ENCODE measurements around the gene MME. TPM values are rescaled to one million over a fixed set of nuclear protein-coding genes. Genes with fewer than 3 reads are reported as not detected.

Gene MME
- total RNA-seq, 1 donor from 2014 or later: 54.3 TPM

DNA sequence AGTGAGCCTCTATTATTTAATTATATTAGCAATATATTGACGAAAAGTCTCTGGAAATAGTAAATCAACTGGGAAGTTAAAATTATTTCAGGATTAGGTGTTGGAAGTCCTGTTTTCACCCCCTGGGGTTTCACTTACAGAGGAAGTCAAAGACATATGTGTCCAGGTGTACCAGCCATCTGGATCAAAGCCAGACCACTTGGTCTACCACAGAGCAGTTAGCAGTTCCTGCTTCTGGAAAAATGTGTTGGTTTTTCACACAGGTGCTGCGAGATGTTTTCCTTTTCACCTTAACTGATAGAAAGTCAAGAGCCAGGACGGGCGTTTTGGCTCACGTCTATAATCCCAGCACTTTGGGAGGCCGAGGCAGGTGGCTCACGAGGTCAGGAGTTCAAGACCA lies 13.1 kb downstream of the MME start:
- Histone ChIP-seq H3K27ac (ENCODE audit: low read depth, low read length) (no peak overlapping the region), H3K4me2 (ENCODE audit: low read length) (no peak overlapping the region), H3K27me3 (ENCODE audit: insufficient read depth, low read length) (no peaks in the 10 kb centered on the region), H3K9me3 (ENCODE audit: insufficient read depth, low read depth, low read length) (no peaks in the 10 kb centered on the region), H2AFZ (ENCODE audit: low read depth, low read length) (no peak overlapping the region), H3K9ac (ENCODE audit: low read length) (no peak overlapping the region), H3K4me3 (ENCODE audit: insufficient read depth, low read depth, low read length) (no peak overlapping the region), H3K36me3 (ENCODE audit: insufficient read depth, low read length) (no peaks in the 10 kb centered on the region), H3K79me2 (ENCODE audit: insufficient read depth, low read length) (no peaks in the 10 kb centered on the region), H4K20me1 (ENCODE audit: insufficient read depth, low read length) (no peaks in the 10 kb centered on the region), H3K4me1 (ENCODE audit: insufficient read depth, low read length) (no peaks in the 10 kb centered on the region)
- Mint-ChIP-seq H3K4me3 (ENCODE audit: unreplicated experiment) (no peak overlapping the region), H3K36me3 (ENCODE audit: low read depth, unreplicated experiment) (peaks cover 5% of the 10 kb centered on the region), H3K4me1 (ENCODE audit: low read depth, unreplicated experiment) (no peaks in the 10 kb centered on the region), H3K27ac (ENCODE audit: unreplicated experiment) (no peak overlapping the region), H3K27me3 (ENCODE audit: low read depth, unreplicated experiment) (no peaks in the 10 kb centered on the region), H3K9me3 (ENCODE audit: unreplicated experiment) (peaks cover 1% of the 10 kb centered on the region)
- TF ChIP-seq, protein P1, sequence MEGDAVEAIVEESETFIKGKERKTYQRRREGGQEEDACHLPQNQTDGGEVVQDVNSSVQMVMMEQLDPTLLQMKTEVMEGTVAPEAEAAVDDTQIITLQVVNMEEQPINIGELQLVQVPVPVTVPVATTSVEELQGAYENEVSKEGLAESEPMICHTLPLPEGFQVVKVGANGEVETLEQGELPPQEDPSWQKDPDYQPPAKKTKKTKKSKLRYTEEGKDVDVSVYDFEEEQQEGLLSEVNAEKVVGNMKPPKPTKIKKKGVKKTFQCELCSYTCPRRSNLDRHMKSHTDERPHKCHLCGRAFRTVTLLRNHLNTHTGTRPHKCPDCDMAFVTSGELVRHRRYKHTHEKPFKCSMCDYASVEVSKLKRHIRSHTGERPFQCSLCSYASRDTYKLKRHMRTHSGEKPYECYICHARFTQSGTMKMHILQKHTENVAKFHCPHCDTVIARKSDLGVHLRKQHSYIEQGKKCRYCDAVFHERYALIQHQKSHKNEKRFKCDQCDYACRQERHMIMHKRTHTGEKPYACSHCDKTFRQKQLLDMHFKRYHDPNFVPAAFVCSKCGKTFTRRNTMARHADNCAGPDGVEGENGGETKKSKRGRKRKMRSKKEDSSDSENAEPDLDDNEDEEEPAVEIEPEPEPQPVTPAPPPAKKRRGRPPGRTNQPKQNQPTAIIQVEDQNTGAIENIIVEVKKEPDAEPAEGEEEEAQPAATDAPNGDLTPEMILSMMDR (IDR thresholded peaks at IDR 0.05; ENCODE audit: insufficient read depth, low read depth, low read length): no peak
- TF ChIP-seq EZH2 (IDR thresholded peaks at IDR 0.05; ENCODE audit: insufficient read depth, low read length): no peak
- FAIRE-seq (no peak), DNase-seq (ENCODE audit: low read depth) (no peak)

DNA sequence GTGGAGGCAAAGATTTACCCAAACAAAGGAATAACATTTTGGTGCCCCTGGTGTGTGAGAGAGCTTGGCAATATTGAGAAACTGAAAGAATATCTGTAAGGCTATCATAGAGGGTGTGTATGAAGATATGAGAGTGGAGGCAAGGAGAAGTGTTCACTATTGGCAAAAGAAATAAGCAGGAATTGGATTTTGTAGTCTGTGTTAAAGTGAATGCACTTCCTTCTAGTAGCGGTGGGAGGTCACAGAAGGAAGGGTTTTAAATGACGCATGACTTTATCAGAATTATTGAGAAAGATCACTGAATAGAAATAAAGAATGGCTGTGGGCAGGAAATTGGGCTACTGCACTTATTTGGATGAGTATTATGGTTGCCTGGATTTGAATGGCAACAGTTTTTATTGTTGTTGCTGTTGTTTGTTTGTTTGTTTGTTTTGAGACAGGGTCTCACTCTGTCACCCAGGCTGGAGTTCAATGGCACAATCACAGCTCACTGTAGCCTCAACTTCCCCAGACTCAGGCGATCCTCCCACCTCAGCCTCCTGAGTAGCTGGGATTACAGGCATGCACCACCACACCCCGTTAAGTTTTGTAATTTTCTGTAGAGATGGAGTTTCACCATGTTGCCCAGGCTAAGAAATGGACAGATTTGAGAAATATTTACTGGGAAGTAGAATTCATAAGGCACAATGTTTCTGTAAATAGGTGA lies 16.3 kb downstream of the MME start:
- Histone ChIP-seq H3K4me1 (ENCODE audit: insufficient read depth, low read length) (no peaks in the 10 kb centered on the region), H3K4me2 (ENCODE audit: low read length) (no peak overlapping the region), H2AFZ (ENCODE audit: low read depth, low read length) (no peak overlapping the region), H4K20me1 (ENCODE audit: insufficient read depth, low read length) (no peaks in the 10 kb centered on the region), H3K9me3 (ENCODE audit: insufficient read depth, low read depth, low read length) (no peaks in the 10 kb centered on the region), H3K27me3 (ENCODE audit: insufficient read depth, low read length) (no peaks in the 10 kb centered on the region), H3K36me3 (ENCODE audit: insufficient read depth, low read length) (no peaks in the 10 kb centered on the region), H3K27ac (ENCODE audit: low read depth, low read length) (no peak overlapping the region), H3K79me2 (ENCODE audit: insufficient read depth, low read length) (no peaks in the 10 kb centered on the region), H3K9ac (ENCODE audit: low read length) (no peak overlapping the region), H3K4me3 (ENCODE audit: insufficient read depth, low read depth, low read length) (no peak overlapping the region)
- FAIRE-seq (no peak), DNase-seq (ENCODE audit: low read depth) (no peak)
- TF ChIP-seq, protein P1 (IDR thresholded peaks at IDR 0.05; ENCODE audit: insufficient read depth, low read depth, low read length): no peak
- TF ChIP-seq EZH2 (IDR thresholded peaks at IDR 0.05; ENCODE audit: insufficient read depth, low read length): no peak
- no peak overlapping the region for H3K4me3 Mint-ChIP-seq (ENCODE audit: unreplicated experiment)
- no peaks in the 10 kb centered on the region for H3K27me3 Mint-ChIP-seq (ENCODE audit: low read depth, unreplicated experiment)
- H3K36me3 Mint-ChIP-seq (ENCODE audit: low read depth, unreplicated experiment): peaks cover 14% of the 10 kb centered on the region
- peaks cover 1% of the 10 kb centered on the region for H3K9me3 Mint-ChIP-seq (ENCODE audit: unreplicated experiment)
- peaks cover 4% of the 10 kb centered on the region for H3K4me1 Mint-ChIP-seq (ENCODE audit: low read depth, unreplicated experiment)
- no peak overlapping the region for H3K27ac Mint-ChIP-seq (ENCODE audit: unreplicated experiment)

DNA sequence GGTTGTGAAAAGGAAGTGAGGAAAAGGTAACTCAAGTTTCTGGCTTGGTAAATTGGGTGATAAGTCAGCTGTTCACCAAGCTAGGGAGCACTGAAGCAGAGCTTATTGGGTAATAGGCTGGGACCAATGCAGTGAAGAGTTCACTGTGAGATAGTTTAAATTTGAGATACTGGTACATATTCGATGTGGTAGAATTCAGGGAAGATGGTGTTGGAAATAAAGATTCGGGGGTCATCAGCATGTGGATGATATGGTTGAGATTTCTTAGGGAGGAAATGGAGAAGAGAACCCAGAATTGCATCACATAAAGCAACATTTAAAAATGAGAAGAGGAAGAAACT lies 16.9 kb downstream of the MME start:
- DNase-seq (ENCODE audit: low read depth) (no peak), FAIRE-seq (no peak)
- H3K36me3 Mint-ChIP-seq (ENCODE audit: low read depth, unreplicated experiment): peaks cover 14% of the 10 kb centered on the region
- no peak for TF ChIP-seq EZH2 (IDR thresholded peaks at IDR 0.05; ENCODE audit: insufficient read depth, low read length)
- TF ChIP-seq, protein P1 (IDR thresholded peaks at IDR 0.05; ENCODE audit: insufficient read depth, low read depth, low read length): no peak
- no peak overlapping the region for H3K27ac Mint-ChIP-seq (ENCODE audit: unreplicated experiment)
- no peak overlapping the region for H3K4me3 Mint-ChIP-seq (ENCODE audit: unreplicated experiment)
- H3K36me3 ChIP-seq (ENCODE audit: insufficient read depth, low read length): no peaks in the 10 kb centered on the region
- no peaks in the 10 kb centered on the region for H4K20me1 ChIP-seq (ENCODE audit: insufficient read depth, low read length)
- H3K4me1 ChIP-seq (ENCODE audit: insufficient read depth, low read length): no peaks in the 10 kb centered on the region
- H3K27me3 Mint-ChIP-seq (ENCODE audit: low read depth, unreplicated experiment): no peaks in the 10 kb centered on the region
- H3K9me3 Mint-ChIP-seq (ENCODE audit: unreplicated experiment): peaks cover 1% of the 10 kb centered on the region
- H3K9ac ChIP-seq (ENCODE audit: low read length): no peak overlapping the region
- H3K9me3 ChIP-seq (ENCODE audit: insufficient read depth, low read depth, low read length): no peaks in the 10 kb centered on the region
- H3K27ac ChIP-seq (ENCODE audit: low read depth, low read length): no peak overlapping the region
- peaks cover 8% of the 10 kb centered on the region for H3K4me1 Mint-ChIP-seq (ENCODE audit: low read depth, unreplicated experiment)
- no peaks in the 10 kb centered on the region for H3K27me3 ChIP-seq (ENCODE audit: insufficient read depth, low read length)
- no peak overlapping the region for H3K4me3 ChIP-seq (ENCODE audit: insufficient read depth, low read depth, low read length)
- no peak overlapping the region for H2AFZ ChIP-seq (ENCODE audit: low read depth, low read length)
- no peak overlapping the region for H3K4me2 ChIP-seq (ENCODE audit: low read length)
- no peaks in the 10 kb centered on the region for H3K79me2 ChIP-seq (ENCODE audit: insufficient read depth, low read length)

Measured in astrocyte (in vitro differentiated cells and primary cell).